Muscle layer of duodenum (tissue), 2 donors: ENCODE data around the gene P2RX6.

ENCODE experiments used
- H3K27ac ChIP-seq: one replicate; pipeline ENCODE4 v1.7.0; 2013; ENCODE audit warnings: mild to moderate bottlenecking, low read length
- H3K27me3 ChIP-seq: one replicate; pipeline ENCODE4 v1.7.0; 2013; ENCODE audit warnings: low read depth, mild to moderate bottlenecking, control low read depth, low read length
- H3K36me3 ChIP-seq, 2 donors: one replicate each; pipeline ENCODE4 v1.7.0; 2013; ENCODE audit warnings: low read length in 2 of 2, control low read depth in 1 of 2, mild to moderate bottlenecking in 1 of 2; ENCODE audit not compliant: insufficient read depth in 2 of 2, control insufficient read depth in 1 of 2
- H3K4me1 ChIP-seq, 2 donors: one replicate each; pipeline ENCODE4 v1.7.0; 2013; ENCODE audit warnings: low read length in 2 of 2, mild to moderate bottlenecking in 2 of 2, control low read depth in 1 of 2, moderate library complexity in 1 of 2; ENCODE audit not compliant: insufficient read depth in 2 of 2, control insufficient read depth in 1 of 2
- H3K4me3 ChIP-seq, 2 donors: one replicate each; pipeline ENCODE4 v1.7.0; 2013; ENCODE audit warnings: low read length in 2 of 2, low read depth in 1 of 2, mild to moderate bottlenecking in 1 of 2
- H3K9me3 ChIP-seq, 2 donors: one replicate each; pipeline ENCODE4 v1.7.0; 2013; ENCODE audit warnings: low read length in 2 of 2, control low read depth in 1 of 2, mild to moderate bottlenecking in 1 of 2; ENCODE audit not compliant: control insufficient read depth in 1 of 2
- donor health status: healthy.

Gene P2RX6

GRCh38 chr22:20981787-20982562 lies 33.0 kb upstream of the P2RX6 start, which contains the start of gene LZTR1:
Gene LZTR1, plus strand, starts transcription at chr22:20982297. Its CDS starts 75 bp downstream, at chr22:20982372.
- H3K36me3 ChIP-seq, result peaks cover 5 to 16% of the 10 kb centered on the region in 2 donors
- no peaks in the 10 kb centered on the region for H3K27me3 ChIP-seq
- no peaks in the 10 kb centered on the region for H3K9me3 ChIP-seq
- peak within 1 kb of the TSS; percentile 89 for H3K27ac ChIP-seq
- peak within 1 kb of the TSS; percentile 71 to 87 for H3K4me3 ChIP-seq
- H3K4me1 ChIP-seq, result peaks cover 8 to 30% of the 10 kb centered on the region in 2 donors

GRCh38 chr22:20982563-20982882 lies 32.4 kb upstream of the P2RX6 start:
- H3K27ac ChIP-seq, result peak overlapping the region; percentile 80
- peaks cover 8 to 30% of the 10 kb centered on the region in 2 donors for H3K4me1 ChIP-seq
- H3K36me3 ChIP-seq, result peaks cover 5 to 20% of the 10 kb centered on the region in 2 donors
- no peaks in the 10 kb centered on the region for H3K27me3 ChIP-seq
- peak overlapping the region; percentile 71 to 87 for H3K4me3 ChIP-seq
- no peaks in the 10 kb centered on the region for H3K9me3 ChIP-seq

- Histone ChIP-seq H3K4me3 (peak overlapping the region; percentile 71 to 87), H3K9me3 (no peaks in the 10 kb centered on the region), H3K27ac (peak overlapping the region; percentile 80), H3K36me3 (peaks cover 5 to 26% of the 10 kb centered on the region in 2 donors), H3K4me1 (peaks cover 8 to 30% of the 10 kb centered on the region in 2 donors), H3K27me3 (no peaks in the 10 kb centered on the region)
Observed at GRCh38 chr22:20983081-20983771, 31.7 kb upstream of the P2RX6 start.

- peaks cover 8 to 23% of the 10 kb centered on the region in 2 donors for H3K4me1 ChIP-seq
- H3K27ac ChIP-seq, result no peak overlapping the region
- no peak overlapping the region for H3K4me3 ChIP-seq
- no peaks in the 10 kb centered on the region for H3K27me3 ChIP-seq
- H3K36me3 ChIP-seq, result peaks cover 10 to 34% of the 10 kb centered on the region in 2 donors
- H3K9me3 ChIP-seq, result no peaks in the 10 kb centered on the region
Observed at GRCh38 chr22:20985720-20986119, 29.2 kb upstream of the P2RX6 start.

GRCh38 chr22:20986365-20986764 lies 28.6 kb upstream of the P2RX6 start:
- Histone ChIP-seq H3K9me3 (no peaks in the 10 kb centered on the region), H3K36me3 (peaks cover 10 to 40% of the 10 kb centered on the region in 2 donors), H3K27ac (no peak overlapping the region), H3K27me3 (no peaks in the 10 kb centered on the region), H3K4me3 (no peak overlapping the region), H3K4me1 (peaks cover 8 to 17% of the 10 kb centered on the region in 2 donors)

- Histone ChIP-seq H3K27ac (no peak overlapping the region), H3K4me3 (no peak overlapping the region), H3K27me3 (no peaks in the 10 kb centered on the region), H3K36me3 (peaks cover 16 to 50% of the 10 kb centered on the region in 2 donors), H3K9me3 (no peaks in the 10 kb centered on the region), H3K4me1 (peaks cover 8 to 14% of the 10 kb centered on the region in 2 donors)
Observed at GRCh38 chr22:20987375-20987774, 27.6 kb upstream of the P2RX6 start.

- Histone ChIP-seq H3K9me3 (no peaks in the 10 kb centered on the region), H3K4me3 (no peak overlapping the region), H3K27ac (no peak overlapping the region), H3K36me3 (peaks cover 18 to 61% of the 10 kb centered on the region in 2 donors), H3K27me3 (no peaks in the 10 kb centered on the region), H3K4me1 (peaks cover 0 to 5% of the 10 kb centered on the region in 2 donors)
Observed at GRCh38 chr22:20988573-20989322, 26.2 kb upstream of the P2RX6 start.

- H3K4me3 ChIP-seq, result no peak overlapping the region
- H3K9me3 ChIP-seq, result no peaks in the 10 kb centered on the region
- no peaks in the 10 kb centered on the region for H3K4me1 ChIP-seq
- H3K27ac ChIP-seq, result no peak overlapping the region
- peaks cover 13 to 69% of the 10 kb centered on the region in 2 donors for H3K36me3 ChIP-seq
- H3K27me3 ChIP-seq, result no peaks in the 10 kb centered on the region
Observed at GRCh38 chr22:20989323-20990138, 25.4 kb upstream of the P2RX6 start.

- H3K36me3 ChIP-seq, result peaks cover 13 to 75% of the 10 kb centered on the region in 2 donors
Observed at GRCh38 chr22:20990184-20991180, 24.5 kb upstream of the P2RX6 start.

More at GRCh38 chr22:20990184-20991180, 24.5 kb upstream of the P2RX6 start:
- H3K27me3 ChIP-seq, result no peaks in the 10 kb centered on the region
- no peak overlapping the region for H3K4me3 ChIP-seq
- no peak overlapping the region for H3K27ac ChIP-seq
- H3K9me3 ChIP-seq, result no peaks in the 10 kb centered on the region
- H3K4me1 ChIP-seq, result no peaks in the 10 kb centered on the region
